ENCODE results near the gene ALAD. TPM values are rescaled to one million over a fixed set of nuclear protein-coding genes. Genes with fewer than 3 reads are reported as not detected.

Gene ALAD
- total RNA-seq, 1 donor from 2014 or later, result 75.6 TPM

- TF ChIP-seq, protein P1, sequence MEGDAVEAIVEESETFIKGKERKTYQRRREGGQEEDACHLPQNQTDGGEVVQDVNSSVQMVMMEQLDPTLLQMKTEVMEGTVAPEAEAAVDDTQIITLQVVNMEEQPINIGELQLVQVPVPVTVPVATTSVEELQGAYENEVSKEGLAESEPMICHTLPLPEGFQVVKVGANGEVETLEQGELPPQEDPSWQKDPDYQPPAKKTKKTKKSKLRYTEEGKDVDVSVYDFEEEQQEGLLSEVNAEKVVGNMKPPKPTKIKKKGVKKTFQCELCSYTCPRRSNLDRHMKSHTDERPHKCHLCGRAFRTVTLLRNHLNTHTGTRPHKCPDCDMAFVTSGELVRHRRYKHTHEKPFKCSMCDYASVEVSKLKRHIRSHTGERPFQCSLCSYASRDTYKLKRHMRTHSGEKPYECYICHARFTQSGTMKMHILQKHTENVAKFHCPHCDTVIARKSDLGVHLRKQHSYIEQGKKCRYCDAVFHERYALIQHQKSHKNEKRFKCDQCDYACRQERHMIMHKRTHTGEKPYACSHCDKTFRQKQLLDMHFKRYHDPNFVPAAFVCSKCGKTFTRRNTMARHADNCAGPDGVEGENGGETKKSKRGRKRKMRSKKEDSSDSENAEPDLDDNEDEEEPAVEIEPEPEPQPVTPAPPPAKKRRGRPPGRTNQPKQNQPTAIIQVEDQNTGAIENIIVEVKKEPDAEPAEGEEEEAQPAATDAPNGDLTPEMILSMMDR (IDR thresholded peaks at IDR 0.05; ENCODE audit: borderline replicate concordance), result no peak
- no peaks in the 10 kb centered on the region for H3K9me3 ChIP-seq (replicated peaks)
- H3K4me3 ChIP-seq, result peak overlapping the region; percentile 76
- H3K36me3 ChIP-seq, result peaks cover 21% of the 10 kb centered on the region
- H3K4me1 ChIP-seq, result peaks cover 15% of the 10 kb centered on the region
- no peak overlapping the region for H3K27ac ChIP-seq (replicated peaks)
- H3K27me3 ChIP-seq (ENCODE audit: low read depth), result peaks cover 9% of the 10 kb centered on the region
- intact Hi-C loops (cut with micrococcal nuclease), result no loop called here
- DNase-seq, result no peak
Measured at GRCh38 chr9:113375057-113376023, 25.7 kb downstream of the ALAD start.

DNA sequence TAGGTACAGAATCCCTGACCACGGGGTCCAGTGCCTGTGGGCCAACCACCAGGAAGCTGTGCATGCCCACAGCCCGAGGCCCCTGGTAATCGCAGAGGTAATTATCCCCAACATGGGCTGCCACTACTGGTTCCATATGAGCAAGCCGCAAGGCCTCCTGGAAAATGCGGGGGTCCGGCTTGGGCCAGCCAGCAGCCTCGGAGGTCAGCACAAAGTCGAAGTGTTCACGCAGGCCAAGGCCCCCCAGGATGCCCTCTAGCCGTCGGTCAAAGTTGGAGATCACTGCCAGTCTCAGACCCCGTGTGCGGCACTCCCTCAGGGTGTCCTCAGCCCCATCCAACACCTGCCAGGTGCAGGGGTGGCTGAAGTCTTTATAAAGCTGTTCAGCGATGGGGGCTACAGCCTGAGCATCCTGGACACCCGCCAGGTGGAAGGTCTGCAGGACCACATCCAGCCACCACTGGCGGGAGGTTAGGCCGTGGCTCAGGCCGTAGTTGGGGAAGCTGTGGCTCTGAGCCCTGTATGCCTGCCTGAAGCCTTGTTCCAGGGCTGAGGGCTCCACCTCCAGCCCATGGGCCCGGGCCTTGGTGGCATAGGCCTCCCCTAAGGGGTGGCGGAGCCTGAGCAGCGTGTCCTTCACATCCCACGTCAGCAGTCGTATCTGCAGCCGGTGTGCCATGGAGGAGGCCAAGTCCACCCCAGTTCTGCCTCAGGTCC is 27.2 kb downstream of the ALAD start:
- peaks cover 9% of the 10 kb centered on the region for H3K27me3 ChIP-seq (ENCODE audit: low read depth)
- no peak overlapping the region for H3K4me3 ChIP-seq
- peaks cover 21% of the 10 kb centered on the region for H3K36me3 ChIP-seq
- peaks cover 24% of the 10 kb centered on the region for H3K4me1 ChIP-seq
- no peaks in the 10 kb centered on the region for H3K9me3 ChIP-seq (replicated peaks)
- TF ChIP-seq, protein P1 (IDR thresholded peaks at IDR 0.05; ENCODE audit: borderline replicate concordance), result no peak
- intact Hi-C loops (cut with micrococcal nuclease), result no loop called here
- H3K27ac ChIP-seq (replicated peaks), result no peak overlapping the region
- no peak for DNase-seq

DNA sequence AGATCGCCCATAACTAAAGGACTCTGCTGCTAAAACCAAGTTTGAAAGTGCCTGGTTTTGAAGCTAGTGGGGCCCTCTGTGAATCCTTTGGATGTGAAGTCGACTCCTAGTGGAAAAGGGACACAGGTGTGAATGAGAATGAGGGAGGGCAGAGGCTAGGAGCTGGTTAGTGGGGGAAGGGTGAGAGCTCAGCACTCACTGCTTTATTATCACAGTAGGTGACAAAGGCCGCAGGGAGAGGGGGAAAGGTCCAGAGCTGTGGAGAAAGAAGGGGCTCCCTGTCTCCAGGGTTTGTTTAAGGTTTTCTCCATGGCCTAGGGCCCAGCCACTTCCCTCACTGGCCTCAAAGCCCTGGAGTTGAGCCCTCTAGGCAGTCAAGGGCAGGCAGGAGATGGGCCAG is 27.8 kb downstream of the ALAD start:
- DNase-seq, result no peak
- H3K4me1 ChIP-seq, result peaks cover 24% of the 10 kb centered on the region
- peaks cover 21% of the 10 kb centered on the region for H3K36me3 ChIP-seq
- intact Hi-C loops (cut with micrococcal nuclease), result no loop called here
- H3K9me3 ChIP-seq (replicated peaks), result no peaks in the 10 kb centered on the region
- peaks cover 9% of the 10 kb centered on the region for H3K27me3 ChIP-seq (ENCODE audit: low read depth)
- no peak overlapping the region for H3K27ac ChIP-seq (replicated peaks)
- no peak overlapping the region for H3K4me3 ChIP-seq
- TF ChIP-seq, protein P1 (IDR thresholded peaks at IDR 0.05; ENCODE audit: borderline replicate concordance), result no peak

- Histone ChIP-seq H3K9me3 (replicated peaks) (no peaks in the 10 kb centered on the region), H3K36me3 (peaks cover 21% of the 10 kb centered on the region), H3K27me3 (ENCODE audit: low read depth) (peaks cover 9% of the 10 kb centered on the region), H3K4me1 (peaks cover 24% of the 10 kb centered on the region), H3K27ac (replicated peaks) (no peak overlapping the region), H3K4me3 (no peak overlapping the region)
- intact Hi-C loops (cut with micrococcal nuclease), result no loop called here
- TF ChIP-seq, protein P1 (IDR thresholded peaks at IDR 0.05; ENCODE audit: borderline replicate concordance), result no peak
- DNase-seq, result no peak
Measured at GRCh38 chr9:113372059-113372458, 29.0 kb downstream of the ALAD start.

- H3K4me3 ChIP-seq, result no peak overlapping the region
- peaks cover 21% of the 10 kb centered on the region for H3K36me3 ChIP-seq
- no peak overlapping the region for H3K27ac ChIP-seq (replicated peaks)
- H3K27me3 ChIP-seq (ENCODE audit: low read depth), result peaks cover 9% of the 10 kb centered on the region
- DNase-seq, result no peak
- TF ChIP-seq, protein P1 (IDR thresholded peaks at IDR 0.05; ENCODE audit: borderline replicate concordance), result no peak
- H3K4me1 ChIP-seq, result peaks cover 16% of the 10 kb centered on the region
- H3K9me3 ChIP-seq (replicated peaks), result no peaks in the 10 kb centered on the region
- intact Hi-C loops (cut with micrococcal nuclease), result no loop called here
Measured at GRCh38 chr9:113370806-113371325, 30.2 kb downstream of the ALAD start.

All from left ventricle myocardium inferior (tissue), 1 donor.